Measurements from ENCODE around the gene ABCC1. TPM values are rescaled to one million over a fixed set of nuclear protein-coding genes. Genes with fewer than 3 reads are reported as not detected.

The ABCC1 gene
- total and polyA plus RNA-seq, 2 experiments from 2014 or later = 7.0 to 9.3 TPM

GRCh38 chr16:16006650-16007049 lies 57.2 kb downstream of the ABCC1 start:
- Histone ChIP-seq H3K27ac (no peak overlapping the region), H3K27me3 (no peaks in the 10 kb centered on the region), H3K79me2 (peaks cover 5% of the 10 kb centered on the region), H3K9me2 (replicated peaks; ENCODE audit: insufficient read depth) (no peaks in the 10 kb centered on the region), H2AFZ (no peak overlapping the region), H3K9me3 (ENCODE audit: low read depth) (no peaks in the 10 kb centered on the region), H3K4me3 (no peak overlapping the region), H3K4me2 (no peak overlapping the region), H3K36me3 (replicated peaks; ENCODE audit: insufficient read depth, low read depth) (no peaks in the 10 kb centered on the region), H4K20me1 (ENCODE audit: insufficient read depth, poor library complexity, severe bottlenecking) (no peaks in the 10 kb centered on the region), H3K4me1 (ENCODE audit: insufficient read depth) (no peaks in the 10 kb centered on the region)
- no peak for DNase-seq (ENCODE audit: low spot score)
- no peak for TF ChIP-seq EZH2phosphoT487 (IDR thresholded peaks at IDR 0.05; ENCODE audit: low read depth, severe bottlenecking, unreplicated experiment)
- no peak for TF ChIP-seq CTCF (IDR thresholded peaks at IDR 0.05; ENCODE audit: poor library complexity)
- no peak for TF ChIP-seq EZH2 (IDR thresholded peaks at IDR 0.05; ENCODE audit: borderline replicate concordance)
- WGBS (ENCODE audit: low lambda C conversion rate, missing lambda C conversion rate) = 86% methylated on average over 6 of the region's 8 CpGs

GRCh38 chr16:16007743-16008111 lies 58.3 kb downstream of the ABCC1 start:
- Histone ChIP-seq H3K4me2 (no peak overlapping the region), H3K4me1 (ENCODE audit: insufficient read depth) (no peaks in the 10 kb centered on the region), H3K79me2 (peaks cover 5% of the 10 kb centered on the region), H3K9me2 (replicated peaks; ENCODE audit: insufficient read depth) (no peaks in the 10 kb centered on the region), H3K4me3 (no peak overlapping the region), H3K9me3 (ENCODE audit: low read depth) (no peaks in the 10 kb centered on the region), H4K20me1 (ENCODE audit: insufficient read depth, poor library complexity, severe bottlenecking) (no peaks in the 10 kb centered on the region), H3K27ac (no peak overlapping the region), H3K27me3 (no peaks in the 10 kb centered on the region), H3K36me3 (replicated peaks; ENCODE audit: insufficient read depth, low read depth) (no peaks in the 10 kb centered on the region), H2AFZ (no peak overlapping the region)
- no peak for DNase-seq (ENCODE audit: low spot score)
- 86% methylated on average over 11 of the region's 11 CpGs for WGBS (ENCODE audit: low lambda C conversion rate, missing lambda C conversion rate)
- TF ChIP-seq CTCF (IDR thresholded peaks at IDR 0.05; ENCODE audit: poor library complexity) (no peak), EZH2phosphoT487 (IDR thresholded peaks at IDR 0.05; ENCODE audit: low read depth, severe bottlenecking, unreplicated experiment) (no peak), EZH2 (IDR thresholded peaks at IDR 0.05; ENCODE audit: borderline replicate concordance) (no peak)

DNA sequence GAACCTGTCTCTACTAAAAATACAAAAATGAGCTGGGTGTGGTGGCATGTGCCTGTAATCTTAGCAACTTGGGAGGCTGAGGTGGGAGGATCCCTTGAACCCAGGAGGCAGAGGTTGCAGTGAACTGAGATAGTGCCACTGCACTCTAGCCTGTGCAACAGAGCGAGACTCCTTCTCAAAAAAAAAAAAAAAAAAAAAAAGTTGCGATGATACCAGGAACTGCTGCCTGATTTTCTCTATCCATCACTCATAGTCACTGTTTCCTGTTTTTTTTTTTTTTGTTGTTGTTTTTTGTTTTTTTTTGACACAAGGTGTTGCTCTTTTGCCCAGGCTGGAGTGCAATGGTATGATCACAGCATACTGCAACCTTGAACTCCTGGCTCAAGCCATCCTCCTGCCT lies 59.2 kb downstream of the ABCC1 start:
- no peaks in the 10 kb centered on the region for H3K36me3 ChIP-seq (replicated peaks; ENCODE audit: insufficient read depth, low read depth)
- no peaks in the 10 kb centered on the region for H3K9me2 ChIP-seq (replicated peaks; ENCODE audit: insufficient read depth)
- no peak for TF ChIP-seq EZH2phosphoT487 (IDR thresholded peaks at IDR 0.05; ENCODE audit: low read depth, severe bottlenecking, unreplicated experiment)
- TF ChIP-seq EZH2 (IDR thresholded peaks at IDR 0.05; ENCODE audit: borderline replicate concordance) = no peak
- no peak for TF ChIP-seq CTCF (IDR thresholded peaks at IDR 0.05; ENCODE audit: poor library complexity)
- H3K79me2 ChIP-seq = peaks cover 5% of the 10 kb centered on the region
- H3K4me1 ChIP-seq (ENCODE audit: insufficient read depth) = no peaks in the 10 kb centered on the region
- H3K4me3 ChIP-seq = no peak overlapping the region
- H4K20me1 ChIP-seq (ENCODE audit: insufficient read depth, poor library complexity, severe bottlenecking) = no peaks in the 10 kb centered on the region
- no peaks in the 10 kb centered on the region for H3K27me3 ChIP-seq
- no peak overlapping the region for H3K4me2 ChIP-seq
- H2AFZ ChIP-seq = no peak overlapping the region
- H3K9me3 ChIP-seq (ENCODE audit: low read depth) = no peaks in the 10 kb centered on the region
- WGBS (ENCODE audit: low lambda C conversion rate, missing lambda C conversion rate) = 97% methylated on average over 2 of the region's 2 CpGs
- H3K27ac ChIP-seq = no peak overlapping the region
- no peak for DNase-seq (ENCODE audit: low spot score)

DNA sequence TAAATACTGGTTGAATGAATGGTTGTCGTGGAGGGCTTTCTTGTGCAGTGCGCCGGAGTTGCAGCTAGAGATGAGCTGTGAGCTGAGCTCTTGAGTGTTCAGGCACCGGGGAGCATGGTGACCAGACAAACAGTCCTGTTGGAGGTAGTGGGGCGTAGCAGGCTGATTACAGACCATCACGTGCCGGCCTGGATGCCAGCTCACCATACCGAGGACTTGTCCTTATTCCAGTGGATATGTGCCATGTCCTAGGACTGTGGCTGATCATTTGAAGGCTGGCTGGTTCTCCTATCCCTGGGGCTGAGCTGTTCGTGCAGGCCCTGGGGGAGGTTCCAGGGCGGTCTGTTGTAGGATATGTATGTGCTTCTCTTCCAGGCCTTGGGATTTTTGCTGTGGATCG lies 60.0 kb downstream of the ABCC1 start:
- Histone ChIP-seq H3K79me2 (peaks cover 5% of the 10 kb centered on the region), H4K20me1 (ENCODE audit: insufficient read depth, poor library complexity, severe bottlenecking) (no peaks in the 10 kb centered on the region), H3K4me1 (ENCODE audit: insufficient read depth) (no peaks in the 10 kb centered on the region), H3K4me3 (no peak overlapping the region), H3K27me3 (no peaks in the 10 kb centered on the region), H2AFZ (no peak overlapping the region), H3K27ac (no peak overlapping the region), H3K9me3 (ENCODE audit: low read depth) (no peaks in the 10 kb centered on the region), H3K4me2 (no peak overlapping the region), H3K9me2 (replicated peaks; ENCODE audit: insufficient read depth) (no peaks in the 10 kb centered on the region), H3K36me3 (replicated peaks; ENCODE audit: insufficient read depth, low read depth) (no peaks in the 10 kb centered on the region)
- no peak for DNase-seq (ENCODE audit: low spot score)
- TF ChIP-seq EZH2phosphoT487 (IDR thresholded peaks at IDR 0.05; ENCODE audit: low read depth, severe bottlenecking, unreplicated experiment) (no peak), EZH2 (IDR thresholded peaks at IDR 0.05; ENCODE audit: borderline replicate concordance) (no peak), CTCF (IDR thresholded peaks at IDR 0.05; ENCODE audit: poor library complexity) (no peak)
- 96% methylated on average over 11 of the region's 11 CpGs for WGBS (ENCODE audit: low lambda C conversion rate, missing lambda C conversion rate)
